ENCODE measurements around the gene TAS2R1. TPM values are rescaled to one million over a fixed set of nuclear protein-coding genes. Genes with fewer than 3 reads are reported as not detected.

TAS2R1 gene
- total and polyA plus RNA-seq, 7 donors, result not detected

DNA sequence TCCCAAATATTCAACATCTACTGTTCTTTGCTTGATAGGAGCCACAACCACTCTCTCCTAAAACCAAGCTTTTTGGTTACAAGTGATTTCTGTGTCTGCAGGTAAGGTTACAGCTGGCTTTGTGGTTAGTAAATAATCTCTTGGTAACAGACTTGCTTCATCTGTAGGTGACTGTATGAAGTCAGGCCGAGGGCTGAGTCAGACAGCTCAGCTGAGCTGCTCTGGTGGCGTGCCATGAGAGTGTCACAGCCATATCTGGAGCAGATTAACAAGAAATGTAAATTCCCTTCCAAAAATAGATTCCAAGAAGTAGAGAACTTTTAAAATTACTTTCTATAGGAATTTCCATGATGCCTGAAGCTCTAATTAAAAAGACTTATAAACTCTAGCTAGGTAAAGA, 23.7 kb upstream of the TAS2R1 start:
- intact Hi-C loops (cut with DNase I), result no loop called here
- Histone ChIP-seq H3K36me3 (no peaks in the 10 kb centered on the region), H3K27ac (peak overlapping the region in 1 of 4 donors; percentile 42), H3K4me1 (peaks cover 0 to 20% (median 14%) of the 10 kb centered on the region in 4 donors), H3K27me3 (no peaks in the 10 kb centered on the region), H3K9me3 (no peaks in the 10 kb centered on the region), H3K4me3 (no peak overlapping the region)
- 61 to 77% methylated on average over 2 of the region's 2 CpGs for WGBS, 2 donors
- TF ChIP-seq POLR2AphosphoS5 (IDR thresholded peaks at IDR 0.05) (no peak), EP300 (IDR thresholded peaks at IDR 0.05) (no peak), POLR2A (IDR thresholded peaks at IDR 0.05) (no peak)
- TF ChIP-seq, protein P1, sequence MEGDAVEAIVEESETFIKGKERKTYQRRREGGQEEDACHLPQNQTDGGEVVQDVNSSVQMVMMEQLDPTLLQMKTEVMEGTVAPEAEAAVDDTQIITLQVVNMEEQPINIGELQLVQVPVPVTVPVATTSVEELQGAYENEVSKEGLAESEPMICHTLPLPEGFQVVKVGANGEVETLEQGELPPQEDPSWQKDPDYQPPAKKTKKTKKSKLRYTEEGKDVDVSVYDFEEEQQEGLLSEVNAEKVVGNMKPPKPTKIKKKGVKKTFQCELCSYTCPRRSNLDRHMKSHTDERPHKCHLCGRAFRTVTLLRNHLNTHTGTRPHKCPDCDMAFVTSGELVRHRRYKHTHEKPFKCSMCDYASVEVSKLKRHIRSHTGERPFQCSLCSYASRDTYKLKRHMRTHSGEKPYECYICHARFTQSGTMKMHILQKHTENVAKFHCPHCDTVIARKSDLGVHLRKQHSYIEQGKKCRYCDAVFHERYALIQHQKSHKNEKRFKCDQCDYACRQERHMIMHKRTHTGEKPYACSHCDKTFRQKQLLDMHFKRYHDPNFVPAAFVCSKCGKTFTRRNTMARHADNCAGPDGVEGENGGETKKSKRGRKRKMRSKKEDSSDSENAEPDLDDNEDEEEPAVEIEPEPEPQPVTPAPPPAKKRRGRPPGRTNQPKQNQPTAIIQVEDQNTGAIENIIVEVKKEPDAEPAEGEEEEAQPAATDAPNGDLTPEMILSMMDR (IDR thresholded peaks at IDR 0.05), result no peak
- no peak for DNase-seq

DNA sequence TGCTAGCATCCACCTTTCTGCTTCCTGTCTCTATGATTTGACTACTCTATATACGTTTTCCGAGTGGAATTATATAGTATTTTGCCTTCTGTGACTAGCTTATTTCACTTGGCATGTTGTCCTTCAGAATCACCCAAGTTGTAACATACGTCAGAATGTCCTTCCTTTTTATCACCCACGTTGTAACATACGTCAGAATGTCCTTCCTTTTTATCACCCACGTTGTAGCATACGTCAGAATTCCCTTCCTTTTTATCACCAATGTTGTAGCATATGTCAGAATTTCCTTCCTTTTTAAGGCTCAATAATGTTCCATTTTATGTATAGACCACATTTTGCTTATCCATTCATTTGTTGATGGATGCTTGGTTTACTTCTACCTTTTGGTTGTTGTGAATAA, 22.9 kb upstream of the TAS2R1 start:
- peaks cover 0 to 20% (median 14%) of the 10 kb centered on the region in 4 donors for H3K4me1 ChIP-seq
- DNase-seq, result no peak
- TF ChIP-seq POLR2AphosphoS5 (IDR thresholded peaks at IDR 0.05) (no peak), EP300 (IDR thresholded peaks at IDR 0.05) (no peak), POLR2A (IDR thresholded peaks at IDR 0.05) (no peak)
- TF ChIP-seq, protein P1 (IDR thresholded peaks at IDR 0.05), result no peak
- WGBS, 2 donors, result 72 to 85% methylated on average over 7 of the region's 7 CpGs
- intact Hi-C loops (cut with DNase I), result no loop called here
- no peaks in the 10 kb centered on the region for H3K9me3 ChIP-seq
- no peak overlapping the region for H3K27ac ChIP-seq
- H3K4me3 ChIP-seq, result no peak overlapping the region
- H3K27me3 ChIP-seq, result no peaks in the 10 kb centered on the region
- no peaks in the 10 kb centered on the region for H3K36me3 ChIP-seq

DNA sequence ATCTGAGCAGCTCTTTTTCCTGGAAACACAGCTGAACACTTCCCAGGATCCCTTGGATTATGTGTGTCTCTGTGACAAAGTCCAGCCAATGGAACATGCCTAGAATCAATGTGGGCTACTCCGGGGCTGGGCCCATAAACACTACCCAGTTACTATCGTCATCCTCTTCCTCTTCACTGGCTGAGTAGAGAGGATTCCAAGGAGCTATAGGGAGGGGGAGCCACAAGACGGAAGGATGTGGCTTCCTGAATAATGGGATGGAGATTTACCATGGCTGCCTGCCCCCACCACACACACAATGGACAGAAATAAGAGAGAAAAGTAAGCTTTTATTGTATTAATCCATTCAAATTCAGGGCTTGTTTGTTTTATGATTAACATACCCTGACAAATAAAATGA, 22.1 kb upstream of the TAS2R1 start:
- TF ChIP-seq, protein P1 (IDR thresholded peaks at IDR 0.05), result no peak
- TF ChIP-seq EP300 (IDR thresholded peaks at IDR 0.05) (no peak), POLR2AphosphoS5 (IDR thresholded peaks at IDR 0.05) (no peak), POLR2A (IDR thresholded peaks at IDR 0.05) (no peak)
- no peaks in the 10 kb centered on the region for H3K36me3 ChIP-seq
- WGBS, 2 donors, result 69 to 74% methylated on average over 3 of the region's 3 CpGs
- no peak for DNase-seq
- intact Hi-C loops (cut with DNase I), result no loop called here
- H3K4me1 ChIP-seq, result peaks cover 0 to 20% (median 14%) of the 10 kb centered on the region in 4 donors
- no peak overlapping the region for H3K27ac ChIP-seq
- no peaks in the 10 kb centered on the region for H3K27me3 ChIP-seq
- H3K9me3 ChIP-seq, result no peaks in the 10 kb centered on the region
- no peak overlapping the region for H3K4me3 ChIP-seq

DNA sequence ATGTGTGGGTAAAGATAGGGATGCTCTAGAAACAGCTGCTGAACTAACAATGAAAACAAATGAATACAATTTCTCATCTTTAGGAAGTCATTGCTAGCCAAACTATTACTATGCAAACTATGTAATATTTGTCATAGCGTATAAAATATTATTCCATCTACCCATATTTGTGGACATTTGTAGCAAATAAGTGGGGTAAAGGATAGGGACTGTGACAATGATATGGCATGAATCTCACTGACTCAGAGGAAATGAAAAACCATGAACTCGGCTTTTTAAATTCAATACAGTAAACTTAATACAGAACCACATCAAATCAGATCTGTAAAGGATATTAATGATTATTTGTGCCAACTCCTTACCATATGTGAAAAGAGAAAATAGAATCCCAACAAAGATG, 16.7 kb upstream of the TAS2R1 start:
- Histone ChIP-seq H3K27ac (no peak overlapping the region), H3K36me3 (no peaks in the 10 kb centered on the region), H3K9me3 (no peaks in the 10 kb centered on the region), H3K4me1 (no peaks in the 10 kb centered on the region), H3K4me3 (no peak overlapping the region), H3K27me3 (no peaks in the 10 kb centered on the region)
- no peak for TF ChIP-seq POLR2A (IDR thresholded peaks at IDR 0.05)
- no peak for TF ChIP-seq EP300 (IDR thresholded peaks at IDR 0.05)
- TF ChIP-seq, protein P1 (IDR thresholded peaks at IDR 0.05), result no peak
- TF ChIP-seq POLR2AphosphoS5 (IDR thresholded peaks at IDR 0.05), result no peak
- intact Hi-C loops (cut with DNase I), result no loop called here
- no peak for DNase-seq
- 70 to 97% methylated on average over 2 of the region's 2 CpGs for WGBS, 2 donors

DNA sequence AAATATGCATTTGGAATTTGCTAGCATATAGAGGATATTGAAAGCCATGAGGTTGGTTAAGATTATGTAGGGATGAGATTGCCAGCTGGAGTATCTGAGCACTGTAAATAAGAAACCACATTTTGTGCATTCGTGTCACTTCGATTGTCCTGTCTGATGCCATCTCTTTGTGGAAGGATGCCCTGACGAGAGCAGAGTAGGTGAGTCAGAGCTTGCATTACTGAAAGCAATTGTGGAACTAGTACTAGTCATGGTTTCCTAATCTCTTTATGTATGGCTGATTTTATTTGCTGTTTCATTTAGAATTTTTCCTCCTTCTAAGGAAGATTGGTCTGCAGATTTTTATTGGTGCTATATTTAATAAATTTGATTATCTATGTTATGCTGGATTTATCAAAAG, 14.5 kb upstream of the TAS2R1 start:
- Histone ChIP-seq H3K27me3 (no peaks in the 10 kb centered on the region), H3K36me3 (no peaks in the 10 kb centered on the region), H3K4me3 (no peak overlapping the region), H3K9me3 (no peaks in the 10 kb centered on the region), H3K27ac (no peak overlapping the region), H3K4me1 (no peaks in the 10 kb centered on the region)
- intact Hi-C loops (cut with DNase I), result no loop called here
- no peak for DNase-seq
- WGBS, 2 donors, result 90 to 91% methylated on average over 3 of the region's 3 CpGs
- TF ChIP-seq POLR2AphosphoS5 (IDR thresholded peaks at IDR 0.05) (no peak), POLR2A (IDR thresholded peaks at IDR 0.05) (no peak), EP300 (IDR thresholded peaks at IDR 0.05) (no peak)
- TF ChIP-seq, protein P1 (IDR thresholded peaks at IDR 0.05), result no peak

Data from sigmoid colon (tissue), 7 donors.